GM23338 (cell line): ENCODE results near the gene TOE1.

Experiments used
- EZH2 ChIP-seq: fragments of 200-600 bp; sonication (generic); IDR thresholded peaks from one replicate; pipeline ENCODE4 v1.8.0; 2017; ENCODE audit warnings: antibody characterized with exemption, mild to moderate bottlenecking, low read depth; ENCODE audit not compliant: unreplicated experiment
- EZH2phosphoT487 ChIP-seq: fragments of 200-600 bp; sonication (generic); IDR thresholded peaks from one replicate; pipeline ENCODE4 v1.8.1; 2018; ENCODE audit warnings: antibody characterized with exemption; ENCODE audit not compliant: unreplicated experiment
- POLR2AphosphoS5 ChIP-seq: IDR thresholded peaks from 2 replicates; pipeline ENCODE4 v1.6.1; 2016; ENCODE audit warnings: antibody characterized with exemption, low read depth
- ZNF114 ChIP-seq: fragments of 250-450 bp; sonication (Bioruptor Pico); IDR thresholded peaks from 2 replicates; pipeline ENCODE4 v1.5.0; 2020; ENCODE audit warnings: mild to moderate bottlenecking, moderate library complexity
- TF ChIP-seq, protein P1 (sequence below), 2 experiments: fragments of 200-600 bp in 1 of 2; sonication (generic) in 1 of 2; conservative IDR thresholded peaks; 2 replicates each; pipeline versions ENCODE4 v1.5.1 to v1.6.1; 2016 to 2017; ENCODE audit warnings: antibody characterized with exemption in 2 of 2, low read depth in 2 of 2, mild to moderate bottlenecking in 2 of 2, moderate library complexity in 1 of 2
- TF ChIP-seq, protein P2 (sequence below): IDR thresholded peaks from one replicate; pipeline ENCODE4 v1.6.1; 2018; ENCODE audit warnings: antibody characterized with exemption; ENCODE audit not compliant: unreplicated experiment
- TF ChIP-seq, protein P3 (sequence below): IDR thresholded peaks from 2 replicates; pipeline ENCODE4 v1.6.1; 2016; ENCODE audit warnings: antibody characterized with exemption

DNA sequence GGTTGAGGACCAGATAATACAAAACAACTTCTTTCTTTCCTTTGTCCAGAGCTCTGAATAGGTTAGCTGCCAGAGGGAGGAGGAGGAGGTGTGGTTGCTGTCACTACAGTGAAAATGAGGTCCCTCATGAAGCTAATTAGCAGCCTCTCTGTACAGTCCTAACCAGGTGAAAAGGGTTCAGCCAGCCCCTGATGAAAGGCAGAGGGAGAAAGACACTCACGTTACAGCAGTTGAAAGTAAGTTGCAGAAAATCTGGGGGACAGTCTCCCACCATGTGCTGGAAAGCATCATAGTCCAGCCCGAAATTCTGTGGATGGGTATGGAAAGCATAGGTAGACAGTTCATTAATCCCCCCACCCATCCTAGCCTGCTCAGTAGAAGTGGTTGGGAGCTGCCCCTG lies 6.5 kb downstream of the TOE1 start:
- TF ChIP-seq, protein P1, sequence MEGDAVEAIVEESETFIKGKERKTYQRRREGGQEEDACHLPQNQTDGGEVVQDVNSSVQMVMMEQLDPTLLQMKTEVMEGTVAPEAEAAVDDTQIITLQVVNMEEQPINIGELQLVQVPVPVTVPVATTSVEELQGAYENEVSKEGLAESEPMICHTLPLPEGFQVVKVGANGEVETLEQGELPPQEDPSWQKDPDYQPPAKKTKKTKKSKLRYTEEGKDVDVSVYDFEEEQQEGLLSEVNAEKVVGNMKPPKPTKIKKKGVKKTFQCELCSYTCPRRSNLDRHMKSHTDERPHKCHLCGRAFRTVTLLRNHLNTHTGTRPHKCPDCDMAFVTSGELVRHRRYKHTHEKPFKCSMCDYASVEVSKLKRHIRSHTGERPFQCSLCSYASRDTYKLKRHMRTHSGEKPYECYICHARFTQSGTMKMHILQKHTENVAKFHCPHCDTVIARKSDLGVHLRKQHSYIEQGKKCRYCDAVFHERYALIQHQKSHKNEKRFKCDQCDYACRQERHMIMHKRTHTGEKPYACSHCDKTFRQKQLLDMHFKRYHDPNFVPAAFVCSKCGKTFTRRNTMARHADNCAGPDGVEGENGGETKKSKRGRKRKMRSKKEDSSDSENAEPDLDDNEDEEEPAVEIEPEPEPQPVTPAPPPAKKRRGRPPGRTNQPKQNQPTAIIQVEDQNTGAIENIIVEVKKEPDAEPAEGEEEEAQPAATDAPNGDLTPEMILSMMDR (conservative IDR thresholded peaks at IDR 0.05; ENCODE audit: low read depth in 2 of 2): no peak
- no peak for TF ChIP-seq EZH2
- TF ChIP-seq, protein P2, sequence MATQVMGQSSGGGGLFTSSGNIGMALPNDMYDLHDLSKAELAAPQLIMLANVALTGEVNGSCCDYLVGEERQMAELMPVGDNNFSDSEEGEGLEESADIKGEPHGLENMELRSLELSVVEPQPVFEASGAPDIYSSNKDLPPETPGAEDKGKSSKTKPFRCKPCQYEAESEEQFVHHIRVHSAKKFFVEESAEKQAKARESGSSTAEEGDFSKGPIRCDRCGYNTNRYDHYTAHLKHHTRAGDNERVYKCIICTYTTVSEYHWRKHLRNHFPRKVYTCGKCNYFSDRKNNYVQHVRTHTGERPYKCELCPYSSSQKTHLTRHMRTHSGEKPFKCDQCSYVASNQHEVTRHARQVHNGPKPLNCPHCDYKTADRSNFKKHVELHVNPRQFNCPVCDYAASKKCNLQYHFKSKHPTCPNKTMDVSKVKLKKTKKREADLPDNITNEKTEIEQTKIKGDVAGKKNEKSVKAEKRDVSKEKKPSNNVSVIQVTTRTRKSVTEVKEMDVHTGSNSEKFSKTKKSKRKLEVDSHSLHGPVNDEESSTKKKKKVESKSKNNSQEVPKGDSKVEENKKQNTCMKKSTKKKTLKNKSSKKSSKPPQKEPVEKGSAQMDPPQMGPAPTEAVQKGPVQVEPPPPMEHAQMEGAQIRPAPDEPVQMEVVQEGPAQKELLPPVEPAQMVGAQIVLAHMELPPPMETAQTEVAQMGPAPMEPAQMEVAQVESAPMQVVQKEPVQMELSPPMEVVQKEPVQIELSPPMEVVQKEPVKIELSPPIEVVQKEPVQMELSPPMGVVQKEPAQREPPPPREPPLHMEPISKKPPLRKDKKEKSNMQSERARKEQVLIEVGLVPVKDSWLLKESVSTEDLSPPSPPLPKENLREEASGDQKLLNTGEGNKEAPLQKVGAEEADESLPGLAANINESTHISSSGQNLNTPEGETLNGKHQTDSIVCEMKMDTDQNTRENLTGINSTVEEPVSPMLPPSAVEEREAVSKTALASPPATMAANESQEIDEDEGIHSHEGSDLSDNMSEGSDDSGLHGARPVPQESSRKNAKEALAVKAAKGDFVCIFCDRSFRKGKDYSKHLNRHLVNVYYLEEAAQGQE: no peak
- TF ChIP-seq, protein P3, sequence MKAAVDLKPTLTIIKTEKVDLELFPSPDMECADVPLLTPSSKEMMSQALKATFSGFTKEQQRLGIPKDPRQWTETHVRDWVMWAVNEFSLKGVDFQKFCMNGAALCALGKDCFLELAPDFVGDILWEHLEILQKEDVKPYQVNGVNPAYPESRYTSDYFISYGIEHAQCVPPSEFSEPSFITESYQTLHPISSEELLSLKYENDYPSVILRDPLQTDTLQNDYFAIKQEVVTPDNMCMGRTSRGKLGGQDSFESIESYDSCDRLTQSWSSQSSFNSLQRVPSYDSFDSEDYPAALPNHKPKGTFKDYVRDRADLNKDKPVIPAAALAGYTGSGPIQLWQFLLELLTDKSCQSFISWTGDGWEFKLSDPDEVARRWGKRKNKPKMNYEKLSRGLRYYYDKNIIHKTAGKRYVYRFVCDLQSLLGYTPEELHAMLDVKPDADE: no peak
- TF ChIP-seq POLR2AphosphoS5: no peak
- TF ChIP-seq EZH2phosphoT487: no peak
- no peak for TF ChIP-seq ZNF114 (CRISPR knock-in tag)
